Spleen (tissue), 11 donors: ENCODE data around the gene CHP2. TPM values are rescaled to one million over a fixed set of nuclear protein-coding genes. Genes with fewer than 3 reads are reported as not detected.
"Not testable (repeated sequence)": the region's sequence is repeated elsewhere in the genome, so short reads cannot be mapped to it uniquely, and the experiment has no call there.

Experiments used
- DNase-seq: peaks from one replicate; pipeline ENCODE4 v3.0.0-alpha.2; 2020
- H3K27ac ChIP-seq, 8 donors: fragments of 200-600 bp; sonication (generic) in 7 of 8; 1 replicate in 4 of 8; 2 replicates in 4 of 8; pipeline versions ENCODE4 v1.5.0 to v1.8.0; 2016 to 2021; ENCODE audit warnings: inconsistent platforms in 4 of 8, mild to moderate bottlenecking in 4 of 8, moderate library complexity in 1 of 8
- H3K27me3 ChIP-seq, 7 donors: fragments of 200-600 bp; sonication (generic) in 6 of 7; replicated peaks in 1 of 7; 1 replicate in 4 of 7; 2 replicates in 3 of 7; pipeline versions ENCODE4 v1.5.0 to v1.8.0; 2016 to 2021; ENCODE audit warnings: inconsistent platforms in 3 of 7, mild to moderate bottlenecking in 1 of 7
- H3K36me3 ChIP-seq, 6 donors: fragments of 200-600 bp; sonication (generic) in 5 of 6; 1 replicate in 4 of 6; 2 replicates in 2 of 6; pipeline versions ENCODE4 v1.5.0 to v1.8.0; 2016 to 2021; ENCODE audit warnings: inconsistent platforms in 2 of 6
- H3K4me1 ChIP-seq, 6 donors: fragments of 200-600 bp; sonication (generic) in 5 of 6; 1 replicate in 3 of 6; 2 replicates in 3 of 6; pipeline versions ENCODE4 v1.5.0 to v1.8.0; 2016 to 2021; ENCODE audit warnings: inconsistent platforms in 3 of 6
- H3K4me3 ChIP-seq, 8 donors: fragments of 200-600 bp; sonication (generic) in 7 of 8; 1 replicate in 4 of 8; 2 replicates in 4 of 8; pipeline versions ENCODE4 v1.5.0 to v1.8.0; 2016 to 2021; ENCODE audit warnings: inconsistent platforms in 4 of 8, mild to moderate bottlenecking in 4 of 8, moderate library complexity in 2 of 8
- H3K9me3 ChIP-seq, 8 donors: fragments of 200-600 bp; sonication (generic) in 7 of 8; 1 replicate in 4 of 8; 2 replicates in 4 of 8; pipeline versions ENCODE4 v1.5.0 to v1.8.0; 2016 to 2021; ENCODE audit warnings: inconsistent platforms in 4 of 8
- POLR2A ChIP-seq, 3 donors: fragments of 450-650 bp; IDR thresholded peaks; one replicate each; pipeline ENCODE4 v1.5.1; 2017; ENCODE audit warnings: antibody characterized with exemption in 3 of 3, mild to moderate bottlenecking in 1 of 3
- POLR2AphosphoS5 ChIP-seq, 3 donors: sonication (generic); formaldehyde crosslinking; IDR thresholded peaks; one replicate each; pipeline ENCODE4 v1.5.1; 2017; ENCODE audit warnings: antibody characterized with exemption in 3 of 3
- WGBS, 5 donors: extraction: QIAGEN DNeasy Blood & Tissue Kit in 3 of 5; methylation state at CpG; one replicate each; pipeline versions ENCODE4 v1.1.5 to v1.1.7; 2013 to 2018; 5-methylcytosine and 5-hydroxymethylcytosine counted together
- intact Hi-C: fragments of 100-400 bp; cut with DNase I; formaldehyde crosslinking; loops from one replicate; pipeline ENCODE4 v1.15.0; 2023; ENCODE audit warnings: low total_unique reads
- polyA plus RNA-seq, 3 donors: library from polyadenylated mRNA; stranded (reverse); fragments of 200-250 nt; gene quantifications; one replicate each; pipeline ENCODE4 v1.2.1, GENCODE V29; 2013
- total RNA-seq, 7 donors: library from RNA; depleted of rRNA in 3 of 7; stranded (reverse); fragments of >200 nt in 3 of 7; fragmentation: NEBNext Ultra II Directional in 4 of 7; extraction: Animal tissue kit (Norgen Biotek cat#: 25700) in 4 of 7; gene quantifications; one replicate each; pipeline versions ENCODE4 v1.1.0 to v1.2.1, GENCODE V29; 2016 to 2021
- TF ChIP-seq, protein P1 (sequence below), 11 experiments: fragments of 200-600 bp in 7 of 11; fragments of 450-650 bp in 4 of 11; sonication (generic) in 4 of 11; IDR thresholded peaks in 8 of 11; conservative IDR thresholded peaks in 3 of 11; 1 replicate in 7 of 11; 2 replicates in 4 of 11; pipeline versions ENCODE4 v1.4.0 to v1.8.0; 2016 to 2021; ENCODE audit warnings: antibody characterized with exemption in 11 of 11, inconsistent platforms in 4 of 11, mild to moderate bottlenecking in 1 of 11
- donor health status: healthy with polysubstance abuse.
- donor health status: DM: no; HTN: no; CAD: no; lungs with moderate emphysema.
- donor health status: DM: no; HTN: no; CAD: no.
- donor health status: Bipolar disorder and iron deficiency.
- donor health status: healthy.
- donor health status: DM: no; HTN: no; CAD: no.
- donor health status: DM: yes; HTN: yes; CAD: no.

CHP2 gene
- total and polyA plus RNA-seq, 10 donors, result 0.06 TPM; not detected in 9

DNA sequence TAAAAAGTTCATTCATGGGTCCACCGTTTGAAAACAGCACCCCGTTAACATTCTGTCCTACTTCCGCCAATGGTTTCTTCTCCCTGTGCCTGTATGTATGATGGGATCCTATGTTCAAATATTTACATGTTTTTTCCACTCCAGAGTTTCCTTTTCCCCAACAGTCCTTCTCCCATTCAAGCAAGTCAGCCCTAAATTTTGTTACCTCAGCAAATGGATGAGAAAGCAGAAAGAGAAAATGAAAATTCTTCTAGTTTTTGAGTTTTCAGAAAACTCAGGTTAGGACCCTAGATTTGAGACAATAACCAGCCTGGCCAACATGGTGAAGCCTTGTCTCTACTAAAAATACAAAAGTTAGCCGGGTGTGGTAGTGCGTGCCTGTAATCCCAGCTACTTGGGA is 38.3 kb upstream of the CHP2 start:
- Histone ChIP-seq H3K9me3 (peaks cover 0 to under 1% (median 0%) of the 10 kb centered on the region in 8 donors), H3K27ac (no peak overlapping the region), H3K27me3 (peaks cover 0 to 71% (median 22%) of the 10 kb centered on the region in 7 donors), H3K36me3 (no peaks in the 10 kb centered on the region), H3K4me1 (peaks cover 0 to 5% (median 0%) of the 10 kb centered on the region in 6 donors), H3K4me3 (no peak overlapping the region)
- intact Hi-C loops, result no loop called here
- WGBS, 5 donors, result 87 to 89% (median 87%) methylated on average over 5 of the region's 5 CpGs
- TF ChIP-seq POLR2AphosphoS5 (IDR thresholded peaks at IDR 0.05) (no peak), POLR2A (IDR thresholded peaks at IDR 0.05) (no peak)
- TF ChIP-seq, protein P1, sequence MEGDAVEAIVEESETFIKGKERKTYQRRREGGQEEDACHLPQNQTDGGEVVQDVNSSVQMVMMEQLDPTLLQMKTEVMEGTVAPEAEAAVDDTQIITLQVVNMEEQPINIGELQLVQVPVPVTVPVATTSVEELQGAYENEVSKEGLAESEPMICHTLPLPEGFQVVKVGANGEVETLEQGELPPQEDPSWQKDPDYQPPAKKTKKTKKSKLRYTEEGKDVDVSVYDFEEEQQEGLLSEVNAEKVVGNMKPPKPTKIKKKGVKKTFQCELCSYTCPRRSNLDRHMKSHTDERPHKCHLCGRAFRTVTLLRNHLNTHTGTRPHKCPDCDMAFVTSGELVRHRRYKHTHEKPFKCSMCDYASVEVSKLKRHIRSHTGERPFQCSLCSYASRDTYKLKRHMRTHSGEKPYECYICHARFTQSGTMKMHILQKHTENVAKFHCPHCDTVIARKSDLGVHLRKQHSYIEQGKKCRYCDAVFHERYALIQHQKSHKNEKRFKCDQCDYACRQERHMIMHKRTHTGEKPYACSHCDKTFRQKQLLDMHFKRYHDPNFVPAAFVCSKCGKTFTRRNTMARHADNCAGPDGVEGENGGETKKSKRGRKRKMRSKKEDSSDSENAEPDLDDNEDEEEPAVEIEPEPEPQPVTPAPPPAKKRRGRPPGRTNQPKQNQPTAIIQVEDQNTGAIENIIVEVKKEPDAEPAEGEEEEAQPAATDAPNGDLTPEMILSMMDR (IDR thresholded peaks at IDR 0.05 in 8 of 11, conservative IDR thresholded peaks at IDR 0.05 in 3 of 11), result no peak
- no peak for DNase-seq

DNA sequence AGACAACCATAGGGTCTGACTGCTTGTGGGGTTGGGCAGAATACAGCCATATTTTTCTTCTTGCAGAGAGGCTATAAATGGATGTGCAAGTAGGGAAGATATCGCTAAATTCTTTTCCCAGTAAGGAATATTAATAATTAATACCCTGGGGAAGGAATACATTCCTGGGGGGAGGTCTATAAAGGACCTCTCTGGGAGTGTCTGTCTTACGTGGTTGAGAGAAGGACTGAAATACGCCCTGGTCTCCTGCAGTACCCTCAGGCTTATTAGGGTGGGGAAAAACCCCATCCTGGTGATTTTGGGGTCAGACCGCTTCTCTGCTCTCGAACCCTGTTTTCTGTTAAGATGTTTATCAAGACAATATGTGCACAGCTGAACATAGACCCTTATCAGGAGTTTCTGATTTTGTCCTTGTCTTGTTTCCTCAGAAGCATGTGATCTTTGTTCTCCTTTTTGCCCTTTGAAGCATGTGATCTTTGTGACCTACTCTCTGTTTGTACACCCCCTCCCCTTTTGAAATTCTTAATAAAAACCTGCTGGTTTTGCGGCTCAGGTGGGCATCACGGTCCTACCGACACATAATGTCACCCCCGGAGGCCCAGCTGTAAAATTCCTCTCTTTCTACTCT is 32.1 kb upstream of the CHP2 start:
- peaks cover 0 to 22% (median 19%) of the 10 kb centered on the region in 8 donors for H3K9me3 ChIP-seq
- H3K4me1 ChIP-seq, H3K4me3 ChIP-seq, intact Hi-C loops, H3K36me3 ChIP-seq, H3K27ac ChIP-seq, DNase-seq: not testable (repeated sequence)
- 75 to 91% (median 82%) methylated on average over 9 of the region's 9 CpGs for WGBS, 5 donors
- peaks cover 0 to 21% (median 0%) of the 10 kb centered on the region in 7 donors for H3K27me3 ChIP-seq

DNA sequence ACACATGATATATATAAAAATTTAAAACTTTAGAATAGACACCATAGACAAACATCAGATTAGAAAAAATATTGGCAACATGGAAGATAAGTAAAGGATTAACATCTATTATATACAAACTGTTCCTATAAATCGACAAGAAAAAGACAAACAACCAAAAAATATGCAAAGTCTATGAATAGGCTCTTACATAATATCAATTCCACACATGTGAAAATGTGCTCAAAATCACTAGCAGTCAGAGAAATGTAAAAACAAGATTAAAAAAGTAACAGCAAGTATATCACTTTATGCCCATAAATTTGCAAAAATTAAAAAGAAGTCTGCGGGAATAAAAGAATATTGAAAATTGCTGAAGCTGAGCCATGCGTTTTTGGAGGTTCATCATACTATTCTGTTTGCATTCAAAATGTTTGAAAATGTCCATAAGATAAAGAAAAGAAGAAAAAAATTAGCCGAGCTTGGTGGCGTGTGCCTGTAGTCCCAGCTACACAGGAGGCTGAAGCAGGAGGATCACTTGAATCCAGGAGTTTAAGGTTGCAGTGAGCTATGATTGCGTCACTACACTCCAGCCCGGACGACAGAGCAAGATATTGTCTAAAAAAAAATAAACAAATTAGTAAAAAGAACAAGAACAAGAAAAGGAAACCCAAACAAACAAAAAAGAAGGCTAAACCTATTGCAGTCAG is 30.6 kb upstream of the CHP2 start:
- Histone ChIP-seq H3K36me3 (no peaks in the 10 kb centered on the region), H3K27me3 (peaks cover 0 to 16% (median 0%) of the 10 kb centered on the region in 7 donors), H3K4me3 (no peak overlapping the region), H3K27ac (no peak overlapping the region), H3K4me1 (peaks cover 0 to 5% (median 2%) of the 10 kb centered on the region in 6 donors), H3K9me3 (peaks cover 0 to 22% (median 19%) of the 10 kb centered on the region in 8 donors)
- 78 to 85% (median 83%) methylated on average over 8 of the region's 8 CpGs for WGBS, 5 donors
- DNase-seq, result no peak
- TF ChIP-seq, protein P1 (IDR thresholded peaks at IDR 0.05 in 8 of 11, conservative IDR thresholded peaks at IDR 0.05 in 3 of 11), result no peak
- TF ChIP-seq POLR2A (IDR thresholded peaks at IDR 0.05) (no peak), POLR2AphosphoS5 (IDR thresholded peaks at IDR 0.05) (no peak)
- intact Hi-C loops, result no loop called here

DNA sequence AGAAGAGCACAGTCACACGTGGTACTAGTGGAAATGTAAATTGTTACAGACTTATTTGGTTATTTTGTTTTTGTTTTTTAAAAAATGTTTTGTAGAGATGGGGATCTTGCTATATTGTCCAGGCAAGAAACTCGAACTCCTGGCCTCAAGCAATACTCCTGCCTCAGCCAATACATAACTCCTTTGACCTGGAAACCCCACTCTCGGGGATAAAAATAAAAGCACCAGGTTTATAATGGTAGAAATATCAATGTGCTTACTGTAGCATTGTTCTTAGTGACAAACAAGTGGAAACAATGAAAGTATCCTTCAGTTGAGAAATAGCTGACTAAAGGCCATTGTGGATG is 30.1 kb upstream of the CHP2 start:
- no peak for DNase-seq
- intact Hi-C loops, result no loop called here
- Histone ChIP-seq H3K9me3 (peaks cover 0 to 22% (median 19%) of the 10 kb centered on the region in 8 donors), H3K4me3 (no peak overlapping the region), H3K27ac (no peak overlapping the region), H3K36me3 (no peaks in the 10 kb centered on the region), H3K4me1 (peaks cover 0 to 5% (median 2%) of the 10 kb centered on the region in 6 donors), H3K27me3 (peaks cover 0 to 19% (median 0%) of the 10 kb centered on the region in 7 donors)
- WGBS, 5 donors, result 59 to 75% (median 72%) methylated on average over 3 of the region's 3 CpGs
- TF ChIP-seq POLR2A (IDR thresholded peaks at IDR 0.05), result no peak
- TF ChIP-seq, protein P1 (IDR thresholded peaks at IDR 0.05 in 8 of 11, conservative IDR thresholded peaks at IDR 0.05 in 3 of 11), result no peak
- TF ChIP-seq POLR2AphosphoS5 (IDR thresholded peaks at IDR 0.05), result no peak
